Activated T-helper 9 cell treated with anti-CD3 and anti-CD28 coated beads, Interleukin-2, amount 50 U/mL, for 16 hours (primary cell): ENCODE measurements around the gene LRTM1.

Source experiments
- DNase-seq: peaks from one replicate; pipeline ENCODE4 v3.0.0-alpha.2; 2020; ENCODE audit warnings: low read depth

Gene LRTM1

GRCh38 chr3:54892168-54892567 is 35.7 kb downstream of the LRTM1 start:
- DNase-seq: no peak

GRCh38 chr3:54891540-54891897 is 36.3 kb downstream of the LRTM1 start:
- no peak for DNase-seq

DNA sequence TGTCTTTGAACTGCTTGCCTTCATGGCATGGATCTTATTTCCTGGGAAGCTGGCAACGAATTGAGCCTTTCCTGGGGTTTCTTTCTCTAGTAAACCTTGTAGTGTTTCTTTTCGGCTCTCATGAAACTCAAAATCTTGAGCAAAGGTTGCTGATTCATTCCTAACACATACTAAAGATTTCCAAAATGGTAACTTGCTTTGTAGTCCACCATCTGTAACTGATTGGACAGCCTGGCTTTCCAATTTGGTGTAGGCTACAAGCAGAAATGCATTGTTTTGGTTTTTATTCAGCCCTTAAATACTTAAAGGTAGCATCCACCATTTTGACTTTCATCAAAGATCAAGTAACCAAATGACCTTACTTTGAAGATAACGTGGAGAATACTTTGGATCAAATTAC is 38.1 kb downstream of the LRTM1 start:
- no peak for DNase-seq

DNA sequence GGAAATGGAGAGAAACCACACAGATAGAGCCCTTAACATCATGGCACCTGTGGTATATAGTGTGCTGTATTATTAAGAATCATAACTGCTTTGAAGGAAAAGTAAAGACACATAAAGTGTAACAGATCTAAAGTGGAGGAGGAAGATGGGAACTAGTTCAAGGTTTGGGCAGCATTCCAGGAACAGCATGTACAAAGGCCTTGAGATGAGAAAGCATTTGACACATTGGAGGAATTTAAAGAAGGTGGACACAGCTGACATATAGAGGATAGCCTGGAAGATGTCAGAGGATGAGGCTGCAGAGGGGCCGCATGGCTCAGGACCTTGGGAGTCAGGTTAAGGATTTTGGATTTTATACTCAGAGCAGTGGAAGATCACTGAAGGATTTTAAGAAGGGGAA is 39.0 kb downstream of the LRTM1 start:
- DNase-seq: no peak

DNA sequence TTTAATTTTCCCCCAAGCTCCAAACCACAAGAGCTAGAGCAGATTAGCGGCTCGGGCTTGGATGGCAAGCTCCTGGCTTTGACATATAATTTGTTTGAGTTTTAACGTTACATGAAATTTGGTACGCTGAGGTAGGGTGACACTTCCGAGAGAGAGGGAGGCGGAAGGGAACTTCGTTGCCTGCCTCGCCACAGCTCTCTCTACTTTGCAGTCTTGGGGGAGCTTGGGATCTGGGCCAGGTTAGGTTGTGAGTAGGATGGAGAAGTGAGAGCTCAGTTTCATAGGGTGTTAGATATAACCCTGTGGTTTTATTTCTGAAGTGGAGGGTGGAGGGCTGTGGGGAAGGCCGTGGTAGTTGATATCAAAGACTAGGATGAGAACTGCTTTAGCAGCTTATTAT is 39.7 kb downstream of the LRTM1 start:
- DNase-seq: no peak

DNA sequence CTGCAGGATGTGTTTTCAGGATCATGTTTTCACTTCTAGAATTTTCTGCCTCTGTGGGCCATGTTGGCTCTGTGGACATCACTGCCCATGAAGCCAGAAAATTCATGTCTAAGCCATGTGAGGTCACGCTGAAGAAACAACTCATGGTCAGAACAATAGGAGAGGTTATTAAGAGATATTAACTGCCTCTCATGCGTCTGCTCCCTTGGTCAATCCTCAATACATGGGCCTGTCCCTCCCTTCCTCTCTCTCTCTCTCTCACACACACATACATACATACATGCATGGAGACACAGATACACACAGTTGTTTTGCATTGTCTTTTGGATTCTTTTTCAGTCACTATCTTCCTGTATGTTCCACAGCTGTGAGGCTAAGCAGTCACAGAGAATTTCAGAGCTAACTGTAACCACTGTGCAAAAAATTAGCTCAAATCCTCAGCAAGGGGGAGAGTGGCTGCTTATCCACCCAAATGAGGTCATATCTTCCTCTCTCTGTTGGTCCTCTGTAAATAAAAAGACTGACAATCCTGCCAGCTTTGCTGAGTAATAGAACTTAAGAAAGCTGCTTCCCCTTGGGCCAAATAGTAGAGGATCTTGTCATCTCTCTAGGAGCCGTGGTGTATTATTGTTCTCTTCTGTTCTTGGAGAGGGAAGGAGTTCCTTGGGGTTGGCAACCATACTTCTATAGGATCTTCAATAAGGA is 45.6 kb downstream of the LRTM1 start:
- DNase-seq: no peak

GRCh38 chr3:54878145-54878544 is 49.7 kb downstream of the LRTM1 start:
- no peak for DNase-seq

DNA sequence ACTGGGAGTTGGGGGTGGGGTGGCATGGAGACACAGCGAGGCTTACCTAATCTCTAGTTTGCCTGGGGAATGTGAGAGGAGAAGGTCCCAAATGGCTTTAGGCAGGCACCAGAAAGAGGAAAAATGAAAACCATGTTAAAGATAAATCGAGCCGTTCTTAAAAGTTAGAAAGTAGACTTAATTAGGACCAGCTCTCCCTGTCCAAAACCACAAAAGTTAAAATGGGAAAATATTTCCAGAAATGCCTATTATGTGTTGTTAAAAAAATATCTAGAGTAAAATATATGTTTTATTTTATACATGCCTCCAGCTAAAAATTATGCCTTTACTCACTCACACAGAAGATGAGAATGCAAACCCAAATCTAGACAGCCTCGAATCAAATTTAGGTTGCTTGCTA is 50.1 kb downstream of the LRTM1 start:
- no peak for DNase-seq

DNA sequence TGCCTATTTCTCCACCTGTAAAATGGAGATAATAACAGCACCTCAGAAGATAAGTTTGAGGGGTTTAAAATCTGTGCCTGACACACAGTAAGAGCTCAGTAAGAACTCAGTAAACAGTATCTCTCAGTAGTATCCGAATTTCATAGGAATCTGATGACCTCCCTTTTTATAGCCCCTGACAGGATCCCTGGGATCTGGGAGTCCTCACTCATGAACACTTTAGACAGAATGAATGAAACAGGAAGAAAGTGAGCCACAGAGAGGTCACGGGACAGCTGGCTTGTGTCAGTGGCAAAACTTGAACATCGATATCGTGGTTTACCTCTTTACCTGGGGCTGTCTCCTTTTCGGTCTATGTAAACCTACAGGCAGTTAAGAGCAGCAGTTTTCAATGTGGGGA is 51.2 kb downstream of the LRTM1 start:
- DNase-seq: no peak

GRCh38 chr3:54875596-54876268 is 52.1 kb downstream of the LRTM1 start:
- DNase-seq: no peak

GRCh38 chr3:54874816-54875556 is 52.9 kb downstream of the LRTM1 start:
- no peak for DNase-seq

- no peak for DNase-seq
These were observed 54.5 kb downstream of the LRTM1 start for GRCh38 chr3:54873059-54874010.

DNA sequence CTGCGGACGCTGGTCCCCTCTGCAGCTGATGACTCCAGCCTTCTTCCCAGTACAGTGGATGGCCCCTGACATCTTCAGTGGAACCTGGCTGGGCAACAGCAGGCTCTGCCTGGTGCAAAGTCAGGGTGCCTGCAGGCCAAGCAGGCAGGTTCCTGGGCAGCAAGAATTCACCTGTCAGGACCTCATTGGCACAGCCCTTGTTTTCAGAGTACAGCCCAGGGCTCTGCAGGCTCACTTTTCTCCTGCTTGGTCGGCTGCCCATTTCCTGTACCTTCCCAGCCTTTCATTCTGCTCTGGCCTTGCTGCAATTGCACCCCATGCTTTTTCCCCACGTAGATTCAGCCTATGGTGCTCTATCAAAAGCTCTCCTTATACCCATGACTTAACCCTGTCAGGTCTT is 56.0 kb downstream of the LRTM1 start:
- DNase-seq: no peak

GRCh38 chr3:54870423-54870822 is 57.4 kb downstream of the LRTM1 start:
- DNase-seq: no peak
